HepG2 (cell line): ENCODE data around the gene ANKRD11. TPM values are rescaled to one million over a fixed set of nuclear protein-coding genes. Genes with fewer than 3 reads are reported as not detected.

ENCODE experiments used
- ATAC-seq: fragments of 200-7000 bp; cut with Tn5 transposase; 3 replicates; pipeline ENCODE4 v1.9.1; 2020; ENCODE audit warnings: mild to moderate bottlenecking, moderate library complexity
- BruUV-seq: library from RNA; stranded (reverse); fragments of 400-500 nt; replicated peaks from 2 replicates; lab custom pipeline; 2021; lab: Mats Ljungman, UMichigan
- CTCF ChIA-PET: fragments of 300-600 bp; formaldehyde crosslinking; extraction: SDS; loops from one replicate; lab custom pipeline; 2021; ENCODE audit warnings: low total read pairs, inconsistent platforms, low intra/inter-chr PET ratio; lab: Yijun Ruan, JAX
- POLR2A ChIA-PET: fragments of 350-600 bp; sonication (Branson Sonifier 250); formaldehyde crosslinking; loops from one replicate; lab custom pipeline; 2020; ENCODE audit warnings: antibody characterized with exemption, inconsistent platforms; lab: Yijun Ruan, JAX
- DNase-seq: peaks from one replicate; pipeline ENCODE4 v3.0.0-alpha.2; 2015; ENCODE audit warnings: low spot score
- FAIRE-seq: peaks from 3 replicates; lab custom pipeline; 2011; peaks lifted over from hg19 to GRCh38; lab: Jason Lieb, UNC
- H2AFZ ChIP-seq: one replicate; pipeline ENCODE4 v1.6.1; 2011; ENCODE audit warnings: low read length, inconsistent platforms
- H3K27ac ChIP-seq: fragments of 300-600 bp; 3 replicates; pipeline ENCODE4 v1.8.0; 2011; ENCODE audit warnings: mixed run types, mild to moderate bottlenecking, mixed read lengths, low read length, inconsistent platforms; ENCODE audit not compliant: insufficient read depth; ENCODE audit errors: extremely low read length
- H3K27me3 ChIP-seq, 2 experiments: fragments of 200-600 bp in 1 of 2; 2 replicates in 1 of 2; 3 replicates in 1 of 2; pipeline versions ENCODE4 v1.6.0 to v1.8.0; 2011; ENCODE audit warnings: low read length in 2 of 2, mild to moderate bottlenecking in 2 of 2, moderate library complexity in 2 of 2, inconsistent platforms in 1 of 2; ENCODE audit not compliant: insufficient read depth in 2 of 2, control insufficient read depth in 1 of 2
- H3K36me3 ChIP-seq, 2 experiments: fragments of 200-600 bp in 1 of 2; replicated peaks in 1 of 2; 2 replicates in 1 of 2; 3 replicates in 1 of 2; pipeline versions ENCODE4 v1.5.1 to v1.8.0; 2011; ENCODE audit warnings: low read length in 2 of 2, inconsistent platforms in 1 of 2; ENCODE audit not compliant: insufficient read depth in 2 of 2, control insufficient read depth in 1 of 2
- H3K4me1 ChIP-seq: 2 replicates; pipeline ENCODE4 v1.5.1; 2012; ENCODE audit warnings: low read length, inconsistent platforms; ENCODE audit not compliant: insufficient read depth
- H3K4me2 ChIP-seq: 2 replicates; pipeline ENCODE4 v1.6.0; 2011; ENCODE audit warnings: low read depth, low read length, inconsistent platforms
- H3K4me3 ChIP-seq, 3 experiments: fragments of 200-600 bp in 1 of 3; sonication (generic), shearing (Covaris generic) in 1 of 3; replicated peaks in 1 of 3; 2 replicates each; pipeline ENCODE4 v1.5.1; 2011 to 2016; ENCODE audit warnings: low read length in 3 of 3, inconsistent platforms in 2 of 3, low read depth in 2 of 3, mild to moderate bottlenecking in 2 of 3, control low read depth in 1 of 3, mixed read lengths in 1 of 3; ENCODE audit not compliant: insufficient read depth in 1 of 3
- H3K79me2 ChIP-seq: one replicate; pipeline ENCODE4 v1.6.1; 2011; ENCODE audit warnings: low read length, inconsistent platforms; ENCODE audit not compliant: insufficient read depth
- H3K9ac ChIP-seq: 2 replicates; pipeline ENCODE4 v1.6.0; 2011; ENCODE audit warnings: mild to moderate bottlenecking, low read depth, low read length, inconsistent platforms; ENCODE audit not compliant: insufficient read depth
- H3K9me3 ChIP-seq: 2 replicates; pipeline ENCODE4 v1.5.1; 2012; ENCODE audit warnings: mild to moderate bottlenecking, low read length
- H4K20me1 ChIP-seq: 2 replicates; pipeline ENCODE4 v1.6.0; 2011; ENCODE audit warnings: inconsistent platforms, mild to moderate bottlenecking, low read length, moderate library complexity; ENCODE audit not compliant: insufficient read depth
- BRD4 ChIP-seq: sonication (generic); formaldehyde crosslinking; IDR thresholded peaks from 2 replicates; pipeline ENCODE4 v1.4.0; 2020; ENCODE audit warnings: missing genetic modification reagents
- DNMT3B ChIP-seq: conservative IDR thresholded peaks from 2 replicates; pipeline ENCODE4 v1.6.1; 2016; ENCODE audit warnings: missing biosample characterization, control low read depth
- EP300 ChIP-seq, 3 experiments: sonication (generic) in 1 of 3; formaldehyde crosslinking in 1 of 3; IDR thresholded peaks; 2 replicates each; pipeline versions ENCODE4 v1.5.1 to v1.6.1; 2011 to 2020; ENCODE audit warnings: low read depth in 2 of 3, low read length in 2 of 3, borderline replicate concordance in 1 of 3, improper control_type of control experiment in 1 of 3, mild to moderate bottlenecking in 1 of 3, missing genetic modification reagents in 1 of 3, moderate library complexity in 1 of 3
- GABPB1 ChIP-seq: IDR thresholded peaks from 2 replicates; pipeline ENCODE4 v1.6.1; 2016; ENCODE audit warnings: mild to moderate bottlenecking, missing genetic modification reagents, moderate library complexity, missing compliant biosample characterization
- HOXA9 ChIP-seq: sonication (generic); formaldehyde crosslinking; IDR thresholded peaks from 2 replicates; pipeline ENCODE4 v1.8.1; 2022; ENCODE audit warnings: missing genetic modification reagents, mild to moderate bottlenecking, moderate library complexity, borderline replicate concordance
- KLF16 ChIP-seq, 2 experiments: sonication (generic) in 1 of 2; formaldehyde crosslinking in 1 of 2; IDR thresholded peaks; 2 replicates each; pipeline versions ENCODE4 v1.6.1 to v1.8.0; 2016 to 2023; ENCODE audit warnings: missing genetic modification reagents in 2 of 2, missing compliant biosample characterization in 1 of 2
- MAFK ChIP-seq, 2 experiments: IDR thresholded peaks in 1 of 2; conservative IDR thresholded peaks in 1 of 2; 2 replicates each; pipeline ENCODE4 v1.6.1; 2011; ENCODE audit warnings: improper control_type of control experiment in 2 of 2, low read length in 2 of 2
- MEIS2 ChIP-seq: sonication (generic); formaldehyde crosslinking; IDR thresholded peaks from 2 replicates; pipeline ENCODE4 v1.9.0; 2021; ENCODE audit warnings: mild to moderate bottlenecking, missing genetic modification reagents
- POLR2A ChIP-seq, 2 experiments: IDR thresholded peaks; 2 replicates each; pipeline ENCODE4 v1.6.1; 2011; ENCODE audit warnings: low read depth in 2 of 2, low read length in 2 of 2, mild to moderate bottlenecking in 1 of 2, moderate library complexity in 1 of 2; ENCODE audit not compliant: insufficient read depth in 1 of 2
- PPARG ChIP-seq: conservative IDR thresholded peaks from 2 replicates; pipeline ENCODE4 v1.6.1; 2016; ENCODE audit warnings: missing biosample characterization, missing genetic modification reagents
- STAT5B ChIP-seq: sonication (generic); formaldehyde crosslinking; IDR thresholded peaks from 2 replicates; pipeline ENCODE4 v1.4.0; 2020; ENCODE audit warnings: missing genetic modification reagents
- ZFP36L2 ChIP-seq: sonication (generic); formaldehyde crosslinking; IDR thresholded peaks from 2 replicates; pipeline ENCODE4 v1.4.0; 2020; ENCODE audit warnings: missing genetic modification reagents
- ZFX ChIP-seq: sonication (generic); formaldehyde crosslinking; IDR thresholded peaks from 2 replicates; pipeline ENCODE4 v1.4.0; 2020; ENCODE audit warnings: mild to moderate bottlenecking, low read depth, missing genetic modification reagents, moderate library complexity
- ZMYM4 ChIP-seq: sonication (generic); formaldehyde crosslinking; IDR thresholded peaks from 2 replicates; pipeline ENCODE4 v1.8.1; 2023; ENCODE audit warnings: mild to moderate bottlenecking, missing genetic modification reagents
- ZNF121 ChIP-seq: sonication (generic); formaldehyde crosslinking; IDR thresholded peaks from 2 replicates; pipeline ENCODE4 v1.5.0; 2020; ENCODE audit warnings: mild to moderate bottlenecking, missing genetic modification reagents
- ZNF331 ChIP-seq: sonication (generic); formaldehyde crosslinking; IDR thresholded peaks from 2 replicates; pipeline ENCODE4 v1.4.0; 2020; ENCODE audit warnings: missing genetic modification reagents
- ZNF33B ChIP-seq: sonication (generic); formaldehyde crosslinking; IDR thresholded peaks from 2 replicates; pipeline ENCODE4 v1.5.1; 2020; ENCODE audit warnings: mild to moderate bottlenecking, missing genetic modification reagents
- ZNF703 ChIP-seq: sonication (generic); formaldehyde crosslinking; IDR thresholded peaks from 2 replicates; pipeline ENCODE4 v1.5.1; 2020; ENCODE audit warnings: missing genetic modification reagents, mild to moderate bottlenecking, moderate library complexity, borderline replicate concordance
- ZNF737 ChIP-seq: sonication (generic); formaldehyde crosslinking; IDR thresholded peaks from 2 replicates; pipeline ENCODE4 v1.5.0; 2020; ENCODE audit warnings: missing genetic modification reagents, mild to moderate bottlenecking, borderline replicate concordance
- ZNF83 ChIP-seq: sonication (generic); formaldehyde crosslinking; IDR thresholded peaks from 2 replicates; pipeline ENCODE4 v1.4.0; 2020; ENCODE audit warnings: missing genetic modification reagents, mild to moderate bottlenecking, borderline replicate concordance
- WGBS: methylation state at CpG from one replicate; pipeline ENCODE4 v1.1.6; 2017; ENCODE audit warnings: low lambda C conversion rate; 5-methylcytosine and 5-hydroxymethylcytosine counted together
- in situ Hi-C: cut with HindIII; loops from 2 replicates; pipeline ENCODE4 v1.10.0; 2017; ENCODE audit warnings: low pct_unique_long_range_greater_than_20kb; ENCODE audit not compliant: extremely low pct_ligation_motif_present
- intact Hi-C: fragments of 100-400 bp; cut with micrococcal nuclease; formaldehyde crosslinking; loops from one replicate; pipeline ENCODE4 v1.10.0; 2022; ENCODE audit not compliant: unreplicated experiment
- polyA plus RNA-seq, 8 experiments: library from polyadenylated mRNA; depleted of rRNA in 3 of 8; stranded (reverse) in 7 of 8; unstranded in 1 of 8; fragments of >200 nt; fragmentation: Illumina TruSeq in 4 of 8; extraction: Trizol in 4 of 8; gene quantifications; 2 replicates each; pipeline versions ENCODE4 v1.2.1 to v1.2.3, GENCODE V29; 2011 to 2016; ENCODE audit warnings: low read depth in 4 of 8, missing spikeins in 1 of 8, mixed read lengths in 1 of 8; ENCODE audit not compliant: insufficient read depth in 1 of 8
- total RNA-seq, 5 experiments: library from RNA; depleted of rRNA; stranded (reverse); fragments of >200 nt; fragmentation: Illumina TruSeq; extraction: Trizol; gene quantifications; 2 replicates each; pipeline ENCODE4 v1.2.3, GENCODE V29; 2016; ENCODE audit warnings: low read depth in 1 of 5
- TF ChIP-seq, protein P1 (sequence below): sonication (generic); formaldehyde crosslinking; IDR thresholded peaks from 2 replicates; pipeline ENCODE4 v1.4.0; 2020; ENCODE audit warnings: missing genetic modification reagents, mild to moderate bottlenecking, borderline replicate concordance
- TF ChIP-seq, protein P2 (sequence below): sonication (generic); formaldehyde crosslinking; IDR thresholded peaks from 2 replicates; pipeline ENCODE4 v1.8.0; 2022; ENCODE audit warnings: mild to moderate bottlenecking, missing genetic modification reagents, moderate library complexity

ANKRD11 gene
- total and polyA plus RNA-seq, 2 of the 13 experiments (the other 11 are each of a cell fraction or from before 2014, with no cell fraction given) = 21.4 to 38.4 TPM

DNA sequence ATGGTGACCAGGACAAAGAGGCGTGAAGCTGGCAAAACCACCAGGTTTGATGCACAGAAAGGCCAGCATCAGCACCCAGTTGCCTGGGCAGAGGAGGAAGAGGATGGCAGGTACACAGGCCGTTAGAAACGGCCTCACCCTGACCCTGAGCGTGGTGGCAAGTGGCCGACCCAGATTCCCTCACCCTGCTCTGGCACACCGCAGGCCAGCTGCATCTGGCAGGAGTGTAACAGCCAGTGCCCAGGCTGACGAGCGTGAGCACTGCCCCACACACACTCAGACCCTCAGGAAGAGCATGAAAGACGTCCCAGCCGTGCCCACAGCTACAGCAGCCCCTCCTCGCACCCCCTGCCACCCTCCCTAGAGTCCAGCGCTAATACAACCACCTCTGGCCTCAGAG lies 82.0 kb downstream of the ANKRD11 start (continued):
- TF ChIP-seq KLF16 (CRISPR knock-in tag; IDR thresholded peaks at IDR 0.05) = no peak
- TF ChIP-seq, protein P1, sequence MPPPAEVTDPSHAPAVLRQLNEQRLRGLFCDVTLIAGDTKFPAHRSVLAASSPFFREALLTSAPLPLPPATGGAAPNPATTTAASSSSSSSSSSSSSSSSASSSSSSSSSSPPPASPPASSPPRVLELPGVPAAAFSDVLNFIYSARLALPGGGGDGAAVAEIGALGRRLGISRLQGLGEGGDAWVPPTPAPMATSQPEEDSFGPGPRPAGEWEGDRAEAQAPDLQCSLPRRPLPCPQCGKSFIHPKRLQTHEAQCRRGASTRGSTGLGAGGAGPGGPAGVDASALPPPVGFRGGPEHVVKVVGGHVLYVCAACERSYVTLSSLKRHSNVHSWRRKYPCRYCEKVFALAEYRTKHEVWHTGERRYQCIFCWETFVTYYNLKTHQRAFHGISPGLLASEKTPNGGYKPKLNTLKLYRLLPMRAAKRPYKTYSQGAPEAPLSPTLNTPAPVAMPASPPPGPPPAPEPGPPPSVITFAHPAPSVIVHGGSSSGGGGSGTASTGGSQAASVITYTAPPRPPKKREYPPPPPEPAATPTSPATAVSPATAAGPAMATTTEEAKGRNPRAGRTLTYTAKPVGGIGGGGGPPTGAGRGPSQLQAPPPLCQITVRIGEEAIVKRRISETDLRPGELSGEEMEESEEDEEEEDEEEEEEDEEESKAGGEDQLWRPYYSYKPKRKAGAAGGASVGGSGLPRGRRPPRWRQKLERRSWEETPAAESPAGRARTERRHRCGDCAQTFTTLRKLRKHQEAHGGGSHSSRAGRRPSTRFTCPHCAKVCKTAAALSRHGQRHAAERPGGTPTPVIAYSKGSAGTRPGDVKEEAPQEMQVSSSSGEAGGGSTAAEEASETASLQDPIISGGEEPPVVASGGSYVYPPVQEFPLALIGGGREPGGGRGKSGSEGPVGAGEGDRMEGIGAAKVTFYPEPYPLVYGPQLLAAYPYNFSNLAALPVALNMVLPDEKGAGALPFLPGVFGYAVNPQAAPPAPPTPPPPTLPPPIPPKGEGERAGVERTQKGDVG = no peak

DNA sequence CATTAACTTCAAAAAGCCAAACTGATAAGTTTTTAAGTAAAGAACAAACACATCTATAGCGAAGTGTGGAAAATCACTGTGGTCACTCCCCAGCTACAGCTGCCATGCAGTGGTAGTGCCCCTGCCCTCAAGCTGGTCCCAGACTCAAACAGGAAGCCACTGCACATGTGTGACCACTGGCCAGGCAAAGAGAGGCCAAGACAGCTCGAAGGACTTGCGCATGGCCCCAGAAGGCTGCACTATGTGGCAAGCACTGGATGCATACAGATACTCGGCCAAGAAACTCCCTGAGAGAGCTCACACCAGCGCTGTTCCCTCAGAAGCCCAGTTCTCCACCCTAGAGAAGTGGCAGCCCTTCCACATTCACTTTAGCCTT lies 82.4 kb downstream of the ANKRD11 start:
- CTCF ChIA-PET = no interaction called here
- Histone ChIP-seq H3K27ac (peak overlapping the region; percentile 48), H4K20me1 (peaks cover 98% of the 10 kb centered on the region), H3K27me3 (no peaks in the 10 kb centered on the region), H3K79me2 (peaks cover 97% of the 10 kb centered on the region), H3K4me1 (peaks cover 99% of the 10 kb centered on the region), H3K36me3 (peaks cover 9 to 10% of the 10 kb centered on the region in 2 experiments; a peak in 3 of 5 replicates), H3K9me3 (no peaks in the 10 kb centered on the region), H2AFZ (no peak overlapping the region), H3K4me3 (no peak overlapping the region), H3K4me2 (peak overlapping the region; percentile 15; the same call in 1 of the 2 replicates), H3K9ac (0 out of 2 replicates have a peak overlapping the region, but pooled peaks have one; percentile 17)
- WGBS = 75% methylated on average over 5 of the region's 5 CpGs
- BruUV-seq = no TSS peak
- DNase-seq = no peak
- FAIRE-seq = no peak
- in situ Hi-C loops (no loop called here), intact Hi-C loops (no loop called here)
- peak; percentile 15 for ATAC-seq
- POLR2A ChIA-PET = no interaction called here
- TF ChIP-seq POLR2A (IDR thresholded peaks at IDR 0.05; ENCODE audit: insufficient read depth in 1 of 2, low read depth in 2 of 2, low read length in 2 of 2) = no peak
- TF ChIP-seq ZNF331 (CRISPR knock-in tag) = no peak
- TF ChIP-seq, protein P2, sequence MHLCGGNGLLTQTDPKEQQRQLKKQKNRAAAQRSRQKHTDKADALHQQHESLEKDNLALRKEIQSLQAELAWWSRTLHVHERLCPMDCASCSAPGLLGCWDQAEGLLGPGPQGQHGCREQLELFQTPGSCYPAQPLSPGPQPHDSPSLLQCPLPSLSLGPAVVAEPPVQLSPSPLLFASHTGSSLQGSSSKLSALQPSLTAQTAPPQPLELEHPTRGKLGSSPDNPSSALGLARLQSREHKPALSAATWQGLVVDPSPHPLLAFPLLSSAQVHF (CRISPR knock-in tag) = no peak
- TF ChIP-seq ZFX = peak; percentile 43; the same call in 1 of the 2 replicates
- no peak for TF ChIP-seq ZNF33B (CRISPR knock-in tag)
- no peak for TF ChIP-seq GABPB1 (CRISPR knock-in tag)
- TF ChIP-seq DNMT3B (CRISPR knock-in tag) = no peak
- TF ChIP-seq ZNF737 = no peak
- TF ChIP-seq BRD4 = 0 out of 2 replicates have a peak, but pooled peaks have one; percentile 24
- TF ChIP-seq MAFK (conservative IDR thresholded peaks at IDR 0.05 in 1 of 2, IDR thresholded peaks at IDR 0.05 in 1 of 2; ENCODE audit: low read length in 2 of 2) = no peak
- no peak for TF ChIP-seq ZNF703 (CRISPR knock-in tag)
- no peak for TF ChIP-seq STAT5B
- 0 out of 4 replicates have a peak, but pooled peaks of 1 of the 2 experiments have one; percentile 29 for TF ChIP-seq EP300 (IDR thresholded peaks at IDR 0.05; ENCODE audit: low read depth in 2 of 2, low read length in 2 of 2)
- TF ChIP-seq EP300 (CRISPR knock-in tag; IDR thresholded peaks at IDR 0.05; ENCODE audit: borderline replicate concordance) = no peak
- TF ChIP-seq ZMYM4 = no peak
- no peak for TF ChIP-seq MEIS2
- no peak for TF ChIP-seq ZFP36L2 (CRISPR knock-in tag)
- no peak for TF ChIP-seq ZNF83 (CRISPR knock-in tag)
- TF ChIP-seq HOXA9 (CRISPR knock-in tag) = no peak
- TF ChIP-seq PPARG (CRISPR knock-in tag) = no peak
- no peak for TF ChIP-seq ZNF121
